ENCODE measurements around the gene ELN. TPM values are rescaled to one million over a fixed set of nuclear protein-coding genes. Genes with fewer than 3 reads are reported as not detected.

Gene ELN
- total and polyA plus RNA-seq, 2 of the 8 experiments (the other 6 are each of a cell fraction or from before 2014, with no cell fraction given) = 5.1 to 5.6 TPM

- no peak overlapping the region for H4K91ac ChIP-seq (replicated peaks; ENCODE audit: insufficient read length, low read length)
- no peak overlapping the region for H2BK5ac ChIP-seq (ENCODE audit: low read depth, low read length)
- no peak overlapping the region for H3K18ac ChIP-seq (ENCODE audit: extremely low read depth, low read length)
- no peak for FAIRE-seq
- H2BK15ac ChIP-seq (ENCODE audit: low read length) = no peak overlapping the region
- H3K56ac ChIP-seq (replicated peaks; ENCODE audit: insufficient read length, low read depth, low read length) = no peak overlapping the region
- H4K8ac ChIP-seq (ENCODE audit: extremely low read depth, insufficient read depth, low read length) = no peak overlapping the region
- POLR2A ChIA-PET (ENCODE audit: partially characterized antibody) = no interaction called here
- H3K79me2 ChIP-seq (ENCODE audit: control insufficient read depth in 1 of 2, insufficient read depth in 2 of 2, low read length in 2 of 2) = no peaks in the 10 kb centered on the region
- H2AK5ac ChIP-seq (ENCODE audit: low read depth, low read length) = no peak overlapping the region
- no peak overlapping the region for H2BK120ac ChIP-seq (replicated peaks; ENCODE audit: low read depth, low read length)
- H2AFZ ChIP-seq (ENCODE audit: low read length) = no peak overlapping the region
- no peaks in the 10 kb centered on the region for H3K79me1 ChIP-seq (ENCODE audit: low read depth, low read length)
- no peak overlapping the region for H2BK12ac ChIP-seq (ENCODE audit: low read depth, low read length)
- no peak overlapping the region for H3K9ac ChIP-seq (replicated peaks in 1 of 4; ENCODE audit: extremely low read depth in 1 of 4, low read depth in 3 of 4, low read length in 3 of 4)
- H3K27ac ChIP-seq (ENCODE audit: low read depth, low read length) = no peak overlapping the region
- H4K5ac ChIP-seq (ENCODE audit: insufficient read length, low read depth, low read length) = no peak overlapping the region
- no peak overlapping the region for H2BK20ac ChIP-seq (ENCODE audit: low read length)
- no peak overlapping the region for H3K4me2 ChIP-seq (ENCODE audit: insufficient read depth in 1 of 2, low read depth in 2 of 2, low read length in 2 of 2)
- DNase-seq (ENCODE audit: low read depth in 1 of 2, low spot score in 2 of 2) = no peak
- CTCF ChIA-PET (ENCODE audit: partially characterized antibody) = interaction anchor here (5.1 kb wide), 1 partner anchor 31 kb away, joined by 28 read pairs; the partner anchor contains the start of gene ELN
- no peak overlapping the region for H3K23ac ChIP-seq (ENCODE audit: insufficient read length)
- no peaks in the 10 kb centered on the region for H3K23me2 ChIP-seq (ENCODE audit: low read depth, low read length)
- H3K36me3 ChIP-seq (ENCODE audit: control insufficient read depth in 2 of 4, insufficient read depth in 4 of 4, low read length in 3 of 4) = no peaks in the 10 kb centered on the region
- no peaks in the 10 kb centered on the region for H4K20me1 ChIP-seq (replicated peaks in 1 of 2; ENCODE audit: control insufficient read depth in 1 of 2, insufficient read depth in 2 of 2, low read length in 2 of 2)
- no peaks in the 10 kb centered on the region for H3K4me1 ChIP-seq (replicated peaks in 1 of 4; ENCODE audit: control insufficient read depth in 3 of 4, insufficient read depth in 4 of 4, low read length in 3 of 4)
- H3K4me3 ChIP-seq (ENCODE audit: extremely low read depth in 1 of 4, insufficient read depth in 2 of 4, low read depth in 3 of 4, low read length in 4 of 4) = no peak overlapping the region
- H3K4ac ChIP-seq (replicated peaks; ENCODE audit: insufficient read length, low read depth, low read length) = no peak overlapping the region
- peaks cover 3 to 11% of the 10 kb centered on the region in 2 experiments; a peak in 2 of 4 replicates for H3K9me3 ChIP-seq (ENCODE audit: insufficient read depth in 2 of 2, low read depth in 1 of 2, low read length in 1 of 2)
- 89% methylated on average over 4 of the region's 4 CpGs; no CpG with 5 or more reads in 1 of the 2 experiments for WGBS, 2 experiments (ENCODE audit: extremely low coverage in 1 of 2, insufficient coverage in 1 of 2, insufficient read length in 1 of 2, insufficient replicate concordance in 2 of 2, low coverage in 1 of 2, low lambda C conversion rate in 2 of 2, missing lambda C conversion rate in 1 of 2)
- no peak overlapping the region for H3K14ac ChIP-seq (ENCODE audit: insufficient read length)
- no peaks in the 10 kb centered on the region for H3K27me3 ChIP-seq (replicated peaks in 1 of 4; ENCODE audit: control insufficient read depth in 3 of 4, extremely low read depth in 1 of 4, insufficient read depth in 3 of 4, low read length in 3 of 4)
- no peak for TF ChIP-seq SIX5 (IDR thresholded peaks at IDR 0.05; ENCODE audit: low read depth, low read length)
- TF ChIP-seq SP4 (IDR thresholded peaks at IDR 0.05; ENCODE audit: low read length) = no peak
- no peak for TF ChIP-seq TBP (IDR thresholded peaks at IDR 0.05; ENCODE audit: low read depth, low read length)
- no peak for TF ChIP-seq RAD21 (IDR thresholded peaks at IDR 0.05 in 1 of 2, conservative IDR thresholded peaks at IDR 0.05 in 1 of 2; ENCODE audit: low read depth in 2 of 2, low read length in 2 of 2)
- no peak for TF ChIP-seq HDAC6 (IDR thresholded peaks at IDR 0.05; ENCODE audit: low read depth, low read length)
- no peak for TF ChIP-seq USF2 (IDR thresholded peaks at IDR 0.05; ENCODE audit: low read length)
- TF ChIP-seq CEBPB (IDR thresholded peaks at IDR 0.05; ENCODE audit: low read depth, low read length) = no peak
Measured at GRCh38 chr7:73995330-73995729, 32.6 kb upstream of the ELN start.
